IMR-90 (cell line): ENCODE data around the gene TMEM114.

Source experiments
- CEBPB ChIP-seq: IDR thresholded peaks from 2 replicates; pipeline ENCODE4 v1.6.1; 2012; ENCODE audit warnings: low read depth, low read length, improper control_type of control experiment
- MAFK ChIP-seq: IDR thresholded peaks from 2 replicates; pipeline ENCODE4 v1.6.1; 2012; ENCODE audit warnings: low read depth, low read length, improper control_type of control experiment
- NFE2L2 ChIP-seq: fragments of 150-350 bp; IDR thresholded peaks from 2 replicates; pipeline ENCODE4 v1.6.1; 2016; ENCODE audit warnings: low read depth, mild to moderate bottlenecking, low read length
- POLR2A ChIP-seq: IDR thresholded peaks from 2 replicates; pipeline ENCODE4 v1.6.1; 2012; ENCODE audit warnings: mild to moderate bottlenecking, low read depth, low read length
- RAD21 ChIP-seq: IDR thresholded peaks from 2 replicates; pipeline ENCODE4 v1.6.1; 2012; ENCODE audit warnings: low read length, improper control_type of control experiment
- RCOR1 ChIP-seq: IDR thresholded peaks from 2 replicates; pipeline ENCODE4 v1.6.1; 2012; ENCODE audit warnings: mild to moderate bottlenecking, low read length, improper control_type of control experiment; ENCODE audit not compliant: insufficient replicate concordance
- TF ChIP-seq, protein P1 (sequence below): conservative IDR thresholded peaks from 2 replicates; pipeline ENCODE4 v1.5.1; 2012; ENCODE audit warnings: mild to moderate bottlenecking, low read depth, low read length, improper control_type of control experiment
- TF ChIP-seq, protein P2 (sequence below): fragments of 150-350 bp; IDR thresholded peaks from 2 replicates; pipeline ENCODE4 v1.6.1; 2016; ENCODE audit warnings: low read depth, mild to moderate bottlenecking, low read length, moderate library complexity, borderline replicate concordance
- TF ChIP-seq, protein P3 (sequence below): fragments of 150-350 bp; IDR thresholded peaks from 2 replicates; pipeline ENCODE4 v1.6.1; 2017; ENCODE audit warnings: mild to moderate bottlenecking, antibody characterized with exemption, low read length, low read depth

DNA sequence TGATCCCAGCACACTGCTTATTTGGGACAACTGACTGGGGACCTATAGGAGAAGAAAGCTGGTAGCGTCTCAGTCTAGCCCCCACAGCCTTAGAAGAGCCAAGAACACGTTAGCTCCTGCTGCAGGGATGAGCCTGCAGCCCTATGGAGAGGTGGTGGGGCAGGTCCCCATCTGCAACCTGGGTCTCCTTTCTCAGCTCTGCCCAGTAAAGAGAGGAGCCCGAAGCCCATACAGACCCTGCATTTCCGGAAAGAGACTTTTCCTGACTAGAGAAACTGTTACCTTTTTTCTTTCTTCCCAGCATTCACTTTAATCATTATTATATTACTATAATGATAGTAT, 32.0 kb upstream of the TMEM114 start:
- TF ChIP-seq, protein P1, sequence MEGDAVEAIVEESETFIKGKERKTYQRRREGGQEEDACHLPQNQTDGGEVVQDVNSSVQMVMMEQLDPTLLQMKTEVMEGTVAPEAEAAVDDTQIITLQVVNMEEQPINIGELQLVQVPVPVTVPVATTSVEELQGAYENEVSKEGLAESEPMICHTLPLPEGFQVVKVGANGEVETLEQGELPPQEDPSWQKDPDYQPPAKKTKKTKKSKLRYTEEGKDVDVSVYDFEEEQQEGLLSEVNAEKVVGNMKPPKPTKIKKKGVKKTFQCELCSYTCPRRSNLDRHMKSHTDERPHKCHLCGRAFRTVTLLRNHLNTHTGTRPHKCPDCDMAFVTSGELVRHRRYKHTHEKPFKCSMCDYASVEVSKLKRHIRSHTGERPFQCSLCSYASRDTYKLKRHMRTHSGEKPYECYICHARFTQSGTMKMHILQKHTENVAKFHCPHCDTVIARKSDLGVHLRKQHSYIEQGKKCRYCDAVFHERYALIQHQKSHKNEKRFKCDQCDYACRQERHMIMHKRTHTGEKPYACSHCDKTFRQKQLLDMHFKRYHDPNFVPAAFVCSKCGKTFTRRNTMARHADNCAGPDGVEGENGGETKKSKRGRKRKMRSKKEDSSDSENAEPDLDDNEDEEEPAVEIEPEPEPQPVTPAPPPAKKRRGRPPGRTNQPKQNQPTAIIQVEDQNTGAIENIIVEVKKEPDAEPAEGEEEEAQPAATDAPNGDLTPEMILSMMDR: no peak
- no peak for TF ChIP-seq POLR2A
- TF ChIP-seq, protein P2, sequence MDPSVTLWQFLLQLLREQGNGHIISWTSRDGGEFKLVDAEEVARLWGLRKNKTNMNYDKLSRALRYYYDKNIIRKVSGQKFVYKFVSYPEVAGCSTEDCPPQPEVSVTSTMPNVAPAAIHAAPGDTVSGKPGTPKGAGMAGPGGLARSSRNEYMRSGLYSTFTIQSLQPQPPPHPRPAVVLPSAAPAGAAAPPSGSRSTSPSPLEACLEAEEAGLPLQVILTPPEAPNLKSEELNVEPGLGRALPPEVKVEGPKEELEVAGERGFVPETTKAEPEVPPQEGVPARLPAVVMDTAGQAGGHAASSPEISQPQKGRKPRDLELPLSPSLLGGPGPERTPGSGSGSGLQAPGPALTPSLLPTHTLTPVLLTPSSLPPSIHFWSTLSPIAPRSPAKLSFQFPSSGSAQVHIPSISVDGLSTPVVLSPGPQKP: no peak
- TF ChIP-seq MAFK: no peak
- TF ChIP-seq RCOR1: no peak
- TF ChIP-seq, protein P3, sequence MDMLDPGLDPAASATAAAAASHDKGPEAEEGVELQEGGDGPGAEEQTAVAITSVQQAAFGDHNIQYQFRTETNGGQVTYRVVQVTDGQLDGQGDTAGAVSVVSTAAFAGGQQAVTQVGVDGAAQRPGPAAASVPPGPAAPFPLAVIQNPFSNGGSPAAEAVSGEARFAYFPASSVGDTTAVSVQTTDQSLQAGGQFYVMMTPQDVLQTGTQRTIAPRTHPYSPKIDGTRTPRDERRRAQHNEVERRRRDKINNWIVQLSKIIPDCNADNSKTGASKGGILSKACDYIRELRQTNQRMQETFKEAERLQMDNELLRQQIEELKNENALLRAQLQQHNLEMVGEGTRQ: no peak
- TF ChIP-seq RAD21: no peak
- TF ChIP-seq CEBPB: no peak
- no peak for TF ChIP-seq NFE2L2
